H1 (cell line): Measurements from ENCODE around the gene NHSL2. TPM values are rescaled to one million over a fixed set of nuclear protein-coding genes. Genes with fewer than 3 reads are reported as not detected.

Experiments used
- CTCF ChIA-PET: fragments of 300-600 bp; sonication (Branson Sonifier 250); formaldehyde crosslinking; loops from one replicate; lab custom pipeline; 2021; ENCODE audit not compliant: partially characterized antibody; lab: Charles Lee
- POLR2A ChIA-PET: fragments of 300-600 bp; sonication (Branson Sonifier 250); formaldehyde crosslinking; loops from one replicate; lab custom pipeline; 2021; ENCODE audit warnings: inconsistent platforms; ENCODE audit not compliant: partially characterized antibody; lab: Charles Lee
- DNase-seq, 2 experiments: peaks; one replicate each; pipeline versions ENCODE4 v3.0.0 to v3.0.0-alpha.2; 2010 to 2022; ENCODE audit warnings: low spot score in 2 of 2, low read depth in 1 of 2, mixed read lengths in 1 of 2
- FAIRE-seq: peaks from 2 replicates; lab custom pipeline; 2011; peaks lifted over from hg19 to GRCh38; lab: Jason Lieb, UNC
- H2AFZ ChIP-seq: 2 replicates; pipeline ENCODE4 v1.8.1; 2012; ENCODE audit warnings: low read length, inconsistent platforms
- H2AK5ac ChIP-seq: 2 replicates; pipeline ENCODE4 v1.6.1; 2013; ENCODE audit warnings: low read depth, low read length
- H2BK120ac ChIP-seq: replicated peaks from 2 replicates; pipeline ENCODE3; 2013; ENCODE audit warnings: low read depth, low read length, inconsistent platforms
- H2BK12ac ChIP-seq: 2 replicates; pipeline ENCODE4 v1.6.1; 2013; ENCODE audit warnings: low read depth, low read length
- H2BK15ac ChIP-seq: 2 replicates; pipeline ENCODE4 v1.6.1; 2013; ENCODE audit warnings: low read length
- H2BK20ac ChIP-seq: 2 replicates; pipeline ENCODE4 v1.6.1; 2013; ENCODE audit warnings: low read length
- H2BK5ac ChIP-seq: 2 replicates; pipeline ENCODE4 v1.6.1; 2013; ENCODE audit warnings: low read depth, low read length
- H3K14ac ChIP-seq: 2 replicates; pipeline ENCODE4 v1.6.1; 2013; ENCODE audit warnings: inconsistent platforms; ENCODE audit not compliant: insufficient read length
- H3K18ac ChIP-seq: 2 replicates; pipeline ENCODE4 v1.6.1; 2013; ENCODE audit warnings: low read length; ENCODE audit errors: extremely low read depth
- H3K23ac ChIP-seq: 2 replicates; pipeline ENCODE4 v1.6.1; 2013; ENCODE audit warnings: inconsistent platforms; ENCODE audit not compliant: insufficient read length
- H3K23me2 ChIP-seq: 2 replicates; pipeline ENCODE4 v1.6.1; 2013; ENCODE audit warnings: low read depth, low read length
- H3K27ac ChIP-seq: 2 replicates; pipeline ENCODE4 v1.6.1; 2011; ENCODE audit warnings: low read depth, low read length, inconsistent platforms
- H3K27me3 ChIP-seq, 4 experiments: replicated peaks in 1 of 4; 1 replicate in 1 of 4; 2 replicates in 3 of 4; pipeline versions ENCODE4 v1.6.1 to v1.8.1; 2011 to 2013; ENCODE audit warnings: low read length in 3 of 4, mild to moderate bottlenecking in 3 of 4, inconsistent platforms in 2 of 4, mixed read lengths in 2 of 4, moderate library complexity in 1 of 4; ENCODE audit not compliant: control insufficient read depth in 3 of 4, insufficient read depth in 3 of 4; ENCODE audit errors: extremely low read depth in 1 of 4
- H3K36me3 ChIP-seq, 4 experiments: 2 replicates each; pipeline versions ENCODE4 v1.6.1 to v1.8.1; 2011 to 2013; ENCODE audit warnings: mild to moderate bottlenecking in 4 of 4, low read length in 3 of 4, moderate library complexity in 2 of 4, control low read depth in 1 of 4, inconsistent platforms in 1 of 4; ENCODE audit not compliant: insufficient read depth in 4 of 4, control insufficient read depth in 2 of 4
- H3K4ac ChIP-seq: replicated peaks from 2 replicates; pipeline ENCODE3; 2013; ENCODE audit warnings: low read length, low read depth, mixed read lengths, inconsistent platforms; ENCODE audit not compliant: insufficient read length
- H3K4me1 ChIP-seq, 4 experiments: replicated peaks in 1 of 4; 1 replicate in 1 of 4; 2 replicates in 3 of 4; pipeline versions ENCODE4 v1.6.1 to v1.8.1; 2011 to 2013; ENCODE audit warnings: low read length in 3 of 4, inconsistent platforms in 2 of 4, mixed read lengths in 1 of 4; ENCODE audit not compliant: insufficient read depth in 4 of 4, control insufficient read depth in 3 of 4
- H3K4me2 ChIP-seq, 2 experiments: 2 replicates each; pipeline versions ENCODE4 v1.6.1 to v1.8.1; 2011 to 2013; ENCODE audit warnings: low read depth in 2 of 2, low read length in 2 of 2, control low read depth in 1 of 2, inconsistent platforms in 1 of 2, mild to moderate bottlenecking in 1 of 2; ENCODE audit not compliant: insufficient read depth in 1 of 2
- H3K4me3 ChIP-seq, 4 experiments: fragments of 200-600, 300-600 bp in 1 of 4; sonication (generic), shearing (Covaris generic), sonication (Bioruptor Twin) in 1 of 4; 2 replicates each; pipeline versions ENCODE4 v1.5.1 to v1.8.1; 2011 to 2016; ENCODE audit warnings: low read length in 4 of 4, low read depth in 3 of 4, control low read depth in 2 of 4, inconsistent platforms in 2 of 4, mild to moderate bottlenecking in 2 of 4, mixed read lengths in 1 of 4, moderate library complexity in 1 of 4; ENCODE audit not compliant: insufficient read depth in 2 of 4; ENCODE audit errors: extremely low read depth in 1 of 4
- H3K56ac ChIP-seq: replicated peaks from 2 replicates; pipeline ENCODE3; 2013; ENCODE audit warnings: low read depth, mild to moderate bottlenecking, mixed read lengths, low read length, inconsistent platforms; ENCODE audit not compliant: insufficient read length
- H3K79me1 ChIP-seq: 2 replicates; pipeline ENCODE4 v1.6.1; 2013; ENCODE audit warnings: low read depth, low read length, control low read depth
- H3K79me2 ChIP-seq, 2 experiments: 2 replicates each; pipeline versions ENCODE4 v1.6.1 to v1.8.1; 2012 to 2013; ENCODE audit warnings: low read length in 2 of 2, mild to moderate bottlenecking in 2 of 2, inconsistent platforms in 1 of 2; ENCODE audit not compliant: insufficient read depth in 2 of 2, control insufficient read depth in 1 of 2
- H3K9ac ChIP-seq, 4 experiments: replicated peaks in 1 of 4; 1 replicate in 1 of 4; 2 replicates in 3 of 4; pipeline versions ENCODE4 v1.6.1 to v1.8.1; 2011 to 2013; ENCODE audit warnings: low read depth in 3 of 4, low read length in 3 of 4, control low read depth in 2 of 4, mild to moderate bottlenecking in 2 of 4, moderate library complexity in 2 of 4, inconsistent platforms in 1 of 4; ENCODE audit errors: extremely low read depth in 1 of 4
- H3K9me3 ChIP-seq, 2 experiments: 2 replicates each; pipeline versions ENCODE4 v1.6.1 to v1.8.1; 2012 to 2013; ENCODE audit warnings: mild to moderate bottlenecking in 2 of 2, moderate library complexity in 2 of 2, control low read depth in 1 of 2, inconsistent platforms in 1 of 2, low read depth in 1 of 2, low read length in 1 of 2, mixed read lengths in 1 of 2; ENCODE audit not compliant: insufficient read depth in 2 of 2
- H4K20me1 ChIP-seq, 2 experiments: replicated peaks in 1 of 2; 2 replicates each; pipeline versions ENCODE3 to v1.8.1; 2011 to 2013; ENCODE audit warnings: inconsistent platforms in 2 of 2, low read length in 2 of 2, mild to moderate bottlenecking in 1 of 2; ENCODE audit not compliant: insufficient read depth in 2 of 2, control insufficient read depth in 1 of 2
- H4K5ac ChIP-seq: 2 replicates; pipeline ENCODE4 v1.6.1; 2013; ENCODE audit warnings: low read length, low read depth, mixed read lengths, inconsistent platforms; ENCODE audit not compliant: insufficient read length
- H4K8ac ChIP-seq: 2 replicates; pipeline ENCODE4 v1.8.0; 2013; ENCODE audit warnings: mild to moderate bottlenecking, moderate library complexity, low read length, inconsistent platforms; ENCODE audit not compliant: insufficient read depth; ENCODE audit errors: extremely low read depth
- H4K91ac ChIP-seq: replicated peaks from 2 replicates; pipeline ENCODE3; 2013; ENCODE audit warnings: low read length, mixed read lengths, inconsistent platforms; ENCODE audit not compliant: insufficient read length
- CBX8 ChIP-seq: fragments of 300-800, 300-1000 bp; sonication (generic); IDR thresholded peaks from 2 replicates; pipeline ENCODE4 v1.7.1; 2016; ENCODE audit warnings: low read depth, low read length, borderline replicate concordance
- CREB1 ChIP-seq: IDR thresholded peaks from 2 replicates; pipeline ENCODE4 v1.6.1; 2012; ENCODE audit warnings: inconsistent platforms
- GTF2F1 ChIP-seq: IDR thresholded peaks from 2 replicates; pipeline ENCODE4 v1.6.1; 2012; ENCODE audit warnings: low read depth, low read length, improper control_type of control experiment, borderline replicate concordance
- KDM5A ChIP-seq: fragments of 200-600 bp; IDR thresholded peaks from 2 replicates; pipeline ENCODE4 v1.7.1; 2012; ENCODE audit warnings: mild to moderate bottlenecking, low read length, inconsistent platforms, mixed read lengths
- POU5F1 ChIP-seq: IDR thresholded peaks from 2 replicates; pipeline ENCODE4 v1.6.1; 2011; ENCODE audit warnings: low read depth, mild to moderate bottlenecking, low read length, moderate library complexity
- RAD21 ChIP-seq, 2 experiments: IDR thresholded peaks in 1 of 2; conservative IDR thresholded peaks in 1 of 2; 2 replicates each; pipeline ENCODE4 v1.6.1; 2011; ENCODE audit warnings: low read depth in 2 of 2, low read length in 2 of 2, improper control_type of control experiment in 1 of 2, inconsistent platforms in 1 of 2, mild to moderate bottlenecking in 1 of 2, moderate library complexity in 1 of 2
- RBBP5 ChIP-seq: IDR thresholded peaks from 2 replicates; pipeline ENCODE4 v1.7.1; 2012; ENCODE audit warnings: low read depth, mild to moderate bottlenecking, inconsistent platforms, low read length, moderate library complexity, borderline replicate concordance
- SIRT6 ChIP-seq: IDR thresholded peaks from one replicate; pipeline ENCODE4 v1.7.1; 2012; ENCODE audit warnings: low read length, inconsistent platforms
- SIX5 ChIP-seq: IDR thresholded peaks from 2 replicates; pipeline ENCODE4 v1.6.1; 2011; ENCODE audit warnings: mild to moderate bottlenecking, low read depth, low read length
- WGBS, 2 experiments: shearing (Covaris generic) in 1 of 2; methylation state at CpG; one replicate each; pipeline versions ENCODE4 v1.1.6 to v1.1.7; 2013 to 2015; ENCODE audit warnings: low lambda C conversion rate in 2 of 2, mixed read lengths in 2 of 2, inconsistent platforms in 1 of 2, low coverage in 1 of 2, missing lambda C conversion rate in 1 of 2; ENCODE audit not compliant: insufficient replicate concordance in 2 of 2, insufficient coverage in 1 of 2, insufficient read length in 1 of 2; ENCODE audit errors: extremely low coverage in 1 of 2, missing lambda C conversion rate in 1 of 2; 5-methylcytosine and 5-hydroxymethylcytosine counted together
- polyA plus RNA-seq, 7 experiments: library from polyadenylated mRNA; depleted of rRNA in 3 of 7; stranded (reverse) in 5 of 7; unstranded in 2 of 7; fragments of >200 nt in 5 of 7; fragments of 200-250 nt in 2 of 7; gene quantifications; 1 replicate in 5 of 7; 2 replicates in 1 of 7; 4 replicates in 1 of 7; pipeline versions ENCODE4 v1.2.1 to v1.2.3, GENCODE V29; 2011 to 2013; ENCODE audit warnings: missing spikeins in 2 of 7, mixed read lengths in 2 of 7
- total RNA-seq: library from RNA; stranded (reverse); fragmentation: NEBNext Ultra II Directional; extraction: Animal tissue kit (Norgen Biotek cat#: 25700); gene quantifications from 2 replicates; pipeline ENCODE4 v1.2.1, GENCODE V29; 2021
- TF ChIP-seq, protein P1 (sequence below), 3 experiments: IDR thresholded peaks; 1 replicate in 2 of 3; 2 replicates in 1 of 3; pipeline versions ENCODE4 v1.5.1 to v1.6.1; 2011; ENCODE audit warnings: low read length in 3 of 3, mild to moderate bottlenecking in 3 of 3, inconsistent platforms in 2 of 3, low read depth in 1 of 3, moderate library complexity in 1 of 3; ENCODE audit not compliant: insufficient read depth in 1 of 3; ENCODE audit errors: control extremely low read depth in 1 of 3

The NHSL2 gene
- total and polyA plus RNA-seq, 2 of the 8 experiments (the other 6 are each of a cell fraction or from before 2014, with no cell fraction given) = 3.7 to 7.2 TPM

DNA sequence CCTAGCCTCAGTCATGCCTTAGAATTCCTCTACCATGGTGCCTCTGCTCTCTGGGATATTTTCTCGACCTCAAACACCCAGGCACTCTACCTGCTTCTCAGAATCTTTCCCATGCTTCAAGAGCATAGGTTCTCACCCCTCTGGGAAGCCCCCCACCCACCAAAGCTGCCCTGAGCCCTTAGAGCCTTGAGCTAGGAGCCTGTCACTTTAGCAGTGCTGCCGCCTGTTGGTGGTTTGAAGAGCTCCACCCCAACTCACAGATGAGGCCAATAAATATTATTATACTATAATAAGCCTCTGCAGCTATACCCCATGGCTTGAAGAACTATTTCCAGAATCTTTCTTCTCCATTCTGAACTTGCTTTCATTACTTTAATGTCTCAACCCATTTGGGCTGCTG is 111.3 kb downstream of the NHSL2 start:
- ChIA-PET CTCF (interaction anchor here (0.6 to 7.3 kb wide), 33 partner anchors 8 to 220 kb away, joined by 3 to 51 read pairs (median 5); partner anchors contain the start of genes NHSL2 and RTL5), POLR2A (interaction anchor here (0.9 to 1.9 kb wide), 2 partner anchors 23 to 106 kb away, joined by 4 to 6 read pairs; no protein-coding TSS in a partner anchor)
- H3K79me1 ChIP-seq = no peaks in the 10 kb centered on the region
- FAIRE-seq (no peak), DNase-seq (peak in 1 of 2 experiments; percentile 56)
- TF ChIP-seq, protein P1, sequence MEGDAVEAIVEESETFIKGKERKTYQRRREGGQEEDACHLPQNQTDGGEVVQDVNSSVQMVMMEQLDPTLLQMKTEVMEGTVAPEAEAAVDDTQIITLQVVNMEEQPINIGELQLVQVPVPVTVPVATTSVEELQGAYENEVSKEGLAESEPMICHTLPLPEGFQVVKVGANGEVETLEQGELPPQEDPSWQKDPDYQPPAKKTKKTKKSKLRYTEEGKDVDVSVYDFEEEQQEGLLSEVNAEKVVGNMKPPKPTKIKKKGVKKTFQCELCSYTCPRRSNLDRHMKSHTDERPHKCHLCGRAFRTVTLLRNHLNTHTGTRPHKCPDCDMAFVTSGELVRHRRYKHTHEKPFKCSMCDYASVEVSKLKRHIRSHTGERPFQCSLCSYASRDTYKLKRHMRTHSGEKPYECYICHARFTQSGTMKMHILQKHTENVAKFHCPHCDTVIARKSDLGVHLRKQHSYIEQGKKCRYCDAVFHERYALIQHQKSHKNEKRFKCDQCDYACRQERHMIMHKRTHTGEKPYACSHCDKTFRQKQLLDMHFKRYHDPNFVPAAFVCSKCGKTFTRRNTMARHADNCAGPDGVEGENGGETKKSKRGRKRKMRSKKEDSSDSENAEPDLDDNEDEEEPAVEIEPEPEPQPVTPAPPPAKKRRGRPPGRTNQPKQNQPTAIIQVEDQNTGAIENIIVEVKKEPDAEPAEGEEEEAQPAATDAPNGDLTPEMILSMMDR (IDR thresholded peaks at IDR 0.05; ENCODE audit: control extremely low read depth in 1 of 3, insufficient read depth in 1 of 3, low read depth in 1 of 3, low read length in 3 of 3) = peak; percentile 41 to 62 (median 42)
- TF ChIP-seq CREB1 (no peak), POU5F1 (no peak), CBX8 (no peak), KDM5A (no peak), GTF2F1 (no peak), RAD21 (IDR thresholded peaks at IDR 0.05 in 1 of 2, conservative IDR thresholded peaks at IDR 0.05 in 1 of 2; ENCODE audit: low read depth in 2 of 2, low read length in 2 of 2) (peak; percentile 40 to 58), RBBP5 (no peak), SIX5 (no peak), SIRT6 (no peak)
- no peak overlapping the region for H3K4me2 ChIP-seq
- no peak overlapping the region for H3K4ac ChIP-seq
- H2BK5ac ChIP-seq = no peak overlapping the region
- peaks cover 0 to 7% (median 1%) of the 10 kb centered on the region in 4 experiments; a peak in 3 of 7 replicates for H3K4me1 ChIP-seq
- no peaks in the 10 kb centered on the region for H3K79me2 ChIP-seq
- H4K8ac ChIP-seq = no peak overlapping the region
- H4K91ac ChIP-seq = no peak overlapping the region
- no peak overlapping the region for H3K4me3 ChIP-seq
- no peak overlapping the region for H3K9ac ChIP-seq
- no peak overlapping the region for H2AK5ac ChIP-seq
- WGBS, 2 experiments = 21% methylated on average over 2 of the region's 2 CpGs; no CpG with 5 or more reads in 1 of the 2 experiments
- H3K23me2 ChIP-seq = no peaks in the 10 kb centered on the region
- peaks cover 0 to 2% (median 0%) of the 10 kb centered on the region in 4 experiments; a peak in 3 of 7 replicates for H3K27me3 ChIP-seq
- peaks cover 0 to 1% of the 10 kb centered on the region in 2 experiments for H4K20me1 ChIP-seq
- no peak overlapping the region for H3K27ac ChIP-seq
- H3K56ac ChIP-seq = no peak overlapping the region
- no peak overlapping the region for H3K14ac ChIP-seq
- no peak overlapping the region for H2BK20ac ChIP-seq
- no peak overlapping the region for H4K5ac ChIP-seq
- H2BK12ac ChIP-seq = no peak overlapping the region
- no peak overlapping the region for H2BK15ac ChIP-seq
- peaks cover 0 to 2% (median 0%) of the 10 kb centered on the region in 4 experiments; a peak in 1 of 8 replicates for H3K36me3 ChIP-seq
- no peak overlapping the region for H2BK120ac ChIP-seq
- no peak overlapping the region for H3K23ac ChIP-seq
- no peaks in the 10 kb centered on the region for H3K9me3 ChIP-seq
- no peak overlapping the region for H3K18ac ChIP-seq
- no peak overlapping the region for H2AFZ ChIP-seq
